ENCODE measurements around the gene SLC39A10.
"Not testable (repeated sequence)": the region's sequence is repeated elsewhere in the genome, so short reads cannot be mapped to it uniquely, and the experiment has no call there.

SLC39A10 gene

DNA sequence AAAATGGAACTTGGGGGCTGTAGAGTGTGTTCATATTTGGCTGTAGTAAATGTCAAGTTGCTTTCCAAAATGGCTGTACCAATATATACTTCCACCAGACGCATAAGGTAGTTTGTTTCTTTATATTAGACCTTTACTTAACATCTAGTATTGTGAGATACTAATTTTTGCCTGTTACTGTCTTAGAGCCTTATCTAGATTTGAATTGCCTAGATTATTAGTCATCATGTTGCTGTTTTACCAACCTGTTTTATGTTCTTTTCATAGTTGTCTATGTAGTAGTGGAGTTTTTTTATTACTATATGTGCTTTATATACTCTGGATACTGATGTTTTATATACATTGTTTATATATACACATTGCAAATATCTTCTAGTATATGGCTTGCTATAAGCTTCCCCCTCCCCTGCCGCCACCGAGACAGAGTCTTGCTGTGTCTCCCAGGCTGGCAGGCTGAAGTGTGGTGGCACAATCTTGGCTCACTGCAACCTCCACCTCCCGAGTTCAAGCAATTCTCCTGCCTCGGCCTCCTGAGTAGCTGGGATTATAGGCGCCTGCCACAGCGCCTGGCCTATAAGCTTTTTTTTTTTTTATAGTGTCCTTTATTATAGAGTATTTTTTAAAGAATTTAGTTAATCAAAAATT is 18.9 kb downstream of the SLC39A10 start:
- DNase-seq, result no peak

DNA sequence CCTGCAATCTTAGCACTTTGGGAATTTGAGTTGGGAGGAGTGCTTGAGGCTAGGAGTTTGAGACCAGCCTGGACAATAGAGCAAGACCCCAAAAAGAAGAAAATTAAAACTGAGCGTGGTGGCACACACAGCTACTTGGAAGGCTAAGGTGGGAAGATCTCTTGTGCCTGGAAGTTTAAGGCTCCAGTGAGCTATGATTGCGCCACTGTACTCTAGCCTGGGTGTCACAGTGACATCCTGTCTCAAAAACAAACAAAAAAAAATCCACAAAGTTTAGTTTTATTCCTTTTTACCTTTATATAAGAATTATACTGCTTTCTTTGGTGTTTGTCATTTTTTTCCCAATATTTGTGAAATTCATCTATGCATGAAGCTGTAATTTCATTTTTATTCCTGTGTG is 20.3 kb downstream of the SLC39A10 start:
- DNase-seq, result no peak

DNA sequence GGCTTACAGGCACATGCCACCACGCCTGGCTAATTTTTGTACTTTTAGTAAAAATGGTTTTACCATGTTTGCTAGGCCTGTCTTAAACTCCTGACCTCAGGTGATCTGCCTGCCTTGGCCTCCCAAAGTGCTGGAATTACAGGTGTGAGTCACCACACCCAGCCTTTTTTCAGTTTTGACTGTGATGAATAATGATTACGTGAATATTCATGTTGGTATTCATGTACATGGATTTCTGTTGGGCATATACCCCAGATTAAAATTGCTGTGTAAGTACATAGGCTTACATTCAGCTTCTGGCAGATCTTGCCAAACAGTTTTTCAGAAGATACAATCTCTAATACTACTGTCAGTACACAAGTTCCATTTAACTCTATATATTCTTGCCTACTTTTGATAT is 20.9 kb downstream of the SLC39A10 start:
- no peak for DNase-seq

DNA sequence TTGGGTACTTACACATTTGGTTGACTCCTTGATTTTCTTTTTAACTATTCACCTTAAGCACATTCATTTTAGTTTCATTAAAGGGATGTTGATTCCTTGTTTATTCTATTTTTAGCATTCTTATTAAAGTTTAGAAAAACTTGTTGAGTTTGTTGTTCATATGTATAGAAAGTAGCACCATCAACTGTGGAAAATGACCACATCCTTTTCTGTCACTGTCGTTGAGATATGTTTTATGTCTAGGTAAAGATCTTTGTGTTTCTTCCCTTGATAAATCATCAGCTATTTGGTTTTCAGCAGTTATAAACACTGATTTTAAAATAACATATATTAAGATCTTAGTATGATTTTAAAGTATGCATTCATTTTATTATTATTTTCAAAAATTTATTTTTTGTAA is 25.1 kb downstream of the SLC39A10 start:
- DNase-seq, result no peak

DNA sequence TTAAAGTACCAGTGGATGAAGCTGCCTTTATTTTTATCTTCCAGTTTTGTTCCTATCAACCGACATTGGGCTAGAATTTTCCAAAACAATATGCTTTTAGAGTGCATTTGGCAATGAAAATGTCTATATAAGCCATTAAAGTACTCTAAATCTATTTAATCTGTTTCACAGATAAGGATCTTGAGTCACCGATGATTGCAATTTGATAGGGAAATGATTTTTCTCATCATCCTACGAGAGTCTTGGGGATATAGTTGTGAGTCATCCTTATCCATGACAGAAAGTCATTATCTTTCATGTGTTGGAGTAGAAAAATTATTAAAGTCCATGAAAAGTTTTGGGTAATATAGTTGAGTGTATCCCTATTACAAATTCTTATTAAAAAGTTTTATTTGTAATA is 26.1 kb downstream of the SLC39A10 start:
- no peak for DNase-seq

DNA sequence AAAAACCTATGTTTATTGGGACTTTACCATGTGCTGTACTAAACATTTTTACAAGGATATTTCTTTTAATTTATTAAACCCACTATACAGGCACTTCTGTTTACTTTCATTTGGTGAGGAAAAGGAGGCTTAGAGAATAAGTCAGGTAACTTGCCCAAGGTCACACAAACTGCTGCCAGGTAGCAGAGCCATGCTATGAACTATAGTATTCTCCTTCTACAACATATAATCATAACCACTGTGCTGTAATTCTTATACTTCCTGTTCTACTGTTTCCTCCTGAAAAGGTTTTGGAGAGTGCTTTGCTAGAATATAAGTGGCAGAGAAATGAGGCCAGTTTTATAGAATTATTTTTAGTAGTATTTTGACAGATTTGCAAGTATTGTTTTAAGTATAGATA is 29.5 kb downstream of the SLC39A10 start:
- no peak for DNase-seq

DNA sequence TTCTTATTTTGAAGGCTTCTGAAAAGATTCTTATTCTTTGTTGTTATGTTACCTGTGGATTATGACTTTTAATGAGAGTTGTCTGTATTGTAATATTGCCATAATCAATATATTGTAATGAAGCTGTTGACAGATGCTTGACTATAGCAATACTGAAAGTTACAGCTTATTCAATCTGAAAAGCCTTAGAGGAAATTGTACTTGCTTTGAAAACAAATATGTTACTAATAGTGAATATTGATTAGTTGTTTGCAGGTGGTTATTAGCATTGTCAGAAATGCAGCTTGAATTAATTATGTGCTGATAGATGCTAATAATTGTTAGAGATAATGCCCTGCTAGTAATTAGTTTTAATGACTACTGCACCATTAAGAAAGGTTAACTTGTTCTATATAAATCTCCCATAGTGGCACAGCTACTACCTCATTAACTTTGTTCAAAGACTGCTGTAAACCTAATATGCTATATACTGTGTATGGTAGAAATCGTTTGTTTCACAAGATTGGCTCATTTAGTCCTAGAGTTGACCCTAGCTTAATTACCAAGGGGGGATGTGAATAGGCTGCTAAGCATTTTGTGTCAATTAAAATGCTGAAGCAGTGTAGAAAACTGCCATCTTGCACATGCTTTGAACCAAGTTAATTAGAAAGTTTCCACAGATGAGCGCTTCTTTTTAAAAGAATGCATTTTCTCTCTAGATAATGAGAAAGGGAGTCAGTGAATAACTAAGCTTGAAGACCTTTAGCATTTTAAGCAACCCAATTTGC is 30.5 kb downstream of the SLC39A10 start:
- no peak for DNase-seq

DNA sequence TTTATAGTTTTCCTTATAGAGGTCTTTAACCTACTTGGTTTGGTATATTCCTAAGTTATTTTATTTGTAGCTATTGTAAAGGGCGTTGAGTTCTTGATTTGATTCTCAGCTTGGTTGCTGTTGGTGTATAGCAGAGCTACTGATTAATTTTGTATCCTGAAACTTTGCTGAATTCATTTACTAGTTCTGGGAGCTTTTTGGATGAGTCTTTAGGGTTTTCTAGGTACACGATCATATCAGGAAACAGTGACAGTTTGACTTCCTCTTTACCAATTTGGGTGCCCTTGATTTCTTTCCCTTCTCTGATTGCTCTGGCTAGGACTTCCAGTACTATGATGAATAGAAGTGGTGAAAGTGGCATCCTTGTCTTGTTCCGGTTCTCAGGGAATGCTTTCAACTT is 35.5 kb downstream of the SLC39A10 start:
- DNase-seq, result not testable (repeated sequence)

DNA sequence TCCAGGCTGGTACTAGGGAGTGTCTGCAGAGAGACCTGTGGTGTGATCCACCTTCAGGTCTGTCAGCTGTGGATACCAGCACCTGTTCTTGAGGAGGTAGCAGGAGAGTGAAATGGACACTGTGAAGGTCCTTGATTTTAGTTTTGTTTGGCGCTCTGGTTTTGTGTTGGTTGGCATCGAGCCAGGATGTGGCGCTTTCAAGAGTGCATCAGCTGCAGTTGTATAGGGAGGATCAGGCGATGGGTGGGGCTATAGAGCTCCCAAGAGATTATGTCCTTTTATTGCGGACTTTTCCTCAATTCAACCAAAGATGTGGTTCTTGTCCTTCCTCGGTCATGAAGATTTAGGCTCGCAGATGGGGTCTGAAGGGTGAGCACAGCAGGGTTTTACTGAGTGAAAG is 37.5 kb downstream of the SLC39A10 start:
- DNase-seq, result no peak

DNA sequence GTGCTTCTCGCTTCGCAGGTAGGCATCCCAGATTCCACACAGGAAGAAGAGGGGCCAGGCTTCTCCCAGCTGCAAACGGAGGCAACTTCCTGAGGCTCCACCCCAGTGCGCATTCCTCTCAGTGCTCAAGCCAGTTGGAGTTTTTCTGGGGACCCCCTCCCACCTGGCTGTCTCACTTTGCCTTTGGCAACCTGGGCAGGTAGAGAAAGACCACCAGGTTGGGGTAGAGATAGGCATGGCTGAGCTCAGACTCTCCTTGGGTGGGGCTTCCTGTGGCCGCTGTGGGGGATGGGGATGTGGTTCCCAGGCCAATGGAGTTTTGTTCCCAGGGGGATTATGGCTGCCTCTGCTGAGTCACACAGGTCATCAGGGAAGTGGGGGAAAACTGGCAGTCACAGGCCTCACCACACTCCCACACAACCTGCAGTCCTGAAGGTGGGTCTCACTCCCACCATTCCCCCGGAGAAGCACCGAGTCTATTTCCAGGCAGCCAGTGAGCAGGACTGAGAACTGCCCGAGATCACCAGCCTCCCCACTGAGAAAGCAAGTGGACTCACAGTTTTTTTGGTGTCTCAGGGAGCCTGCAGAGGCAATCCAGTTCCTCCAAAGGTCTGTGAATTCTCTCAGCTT is 38.1 kb downstream of the SLC39A10 start:
- no peak for DNase-seq

DNA sequence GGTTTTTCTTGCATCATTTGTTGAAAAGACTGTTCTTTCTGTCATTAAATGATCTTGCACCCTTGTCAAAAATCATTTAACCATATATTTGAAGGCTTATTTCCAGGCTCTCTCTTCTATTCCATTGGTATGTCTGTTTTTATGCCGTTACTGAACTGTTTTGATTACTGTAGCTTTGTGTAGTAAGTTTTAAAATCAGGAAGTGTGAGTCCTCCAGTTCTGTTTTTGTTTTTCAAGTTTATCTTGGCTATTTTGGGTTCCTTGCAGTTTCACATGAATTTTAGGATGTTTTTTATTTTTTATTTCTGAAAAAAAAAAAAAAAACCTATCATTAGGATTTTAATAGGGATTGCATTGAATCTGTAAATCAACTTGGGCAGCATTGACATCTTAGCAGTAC is 39.0 kb downstream of the SLC39A10 start:
- no peak for DNase-seq

DNA sequence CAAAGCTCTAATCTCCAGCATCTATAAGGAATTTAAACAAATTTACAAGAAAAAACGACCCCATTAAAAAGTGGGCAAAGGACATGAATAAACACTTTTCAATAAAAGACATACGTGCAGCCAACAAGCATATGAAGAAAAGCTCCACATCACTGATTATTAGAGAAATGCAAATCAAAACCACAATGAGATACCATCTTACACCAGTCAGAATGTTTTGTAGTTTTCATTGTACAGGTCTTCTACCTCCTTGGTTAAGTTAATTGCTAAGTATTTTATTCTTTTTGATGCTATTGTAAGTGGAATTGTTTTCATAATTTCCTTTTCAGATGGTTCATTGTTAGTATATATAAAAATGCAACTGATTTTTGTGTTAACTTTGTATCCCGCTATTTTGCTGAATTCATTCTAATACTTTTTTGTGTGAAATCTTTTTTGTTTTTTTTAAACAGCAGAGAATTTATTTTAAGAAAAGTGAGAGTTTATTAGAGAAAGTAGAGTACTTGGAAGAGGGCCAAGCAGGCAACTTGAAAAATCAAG is 40.7 kb downstream of the SLC39A10 start:
- no peak for DNase-seq

DNA sequence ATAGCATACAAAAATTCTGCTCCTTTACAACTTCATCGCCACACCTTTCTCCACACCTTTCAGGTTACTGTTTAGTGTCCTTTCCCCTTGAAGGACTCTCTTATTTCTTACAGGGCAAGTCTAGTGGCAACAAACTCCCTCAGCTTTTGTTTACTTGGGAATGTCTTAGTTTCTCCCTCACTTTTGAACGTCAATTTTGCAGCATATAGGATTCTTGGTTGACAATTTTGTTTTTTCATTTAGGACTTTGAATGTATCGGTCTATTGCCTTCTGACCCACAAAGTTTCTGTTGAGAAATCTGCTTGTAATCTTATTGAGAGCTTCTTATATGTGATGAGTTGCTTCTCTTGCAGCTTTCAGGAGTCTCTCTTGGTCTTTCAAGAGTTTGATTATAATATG is 43.5 kb downstream of the SLC39A10 start:
- no peak for DNase-seq

DNA sequence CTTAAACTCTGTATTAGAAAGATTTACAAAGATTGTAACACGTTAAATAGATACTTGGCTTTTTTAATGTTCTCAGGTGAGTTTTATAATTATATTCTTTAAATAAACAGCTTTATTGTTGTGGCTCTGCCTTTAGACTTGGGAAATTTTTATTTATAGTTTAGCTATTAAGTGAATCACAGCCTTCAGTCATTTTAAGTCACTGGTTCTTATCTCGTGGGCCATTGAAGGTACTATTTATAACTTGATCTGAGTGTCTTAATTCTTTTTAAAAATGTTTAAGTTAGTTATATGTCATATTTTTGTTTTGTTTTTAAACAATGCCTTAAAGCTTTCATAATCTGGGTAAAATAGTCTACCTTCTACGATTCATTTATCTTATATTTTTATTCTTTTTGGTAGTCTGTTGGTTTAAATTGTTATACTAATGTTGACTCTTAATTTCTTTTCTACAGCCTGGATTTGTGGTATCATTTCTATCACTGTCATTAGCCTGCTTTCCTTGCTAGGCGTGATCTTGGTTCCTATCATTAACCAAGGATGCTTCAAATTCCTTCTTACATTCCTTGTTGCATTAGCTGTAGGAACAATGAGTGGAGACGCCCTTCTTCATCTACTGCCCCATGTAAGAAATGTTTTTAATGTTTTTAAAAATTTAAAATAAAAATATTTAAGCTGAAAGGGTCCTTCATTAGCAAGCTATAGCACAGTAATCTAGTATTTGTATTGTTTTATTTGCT is 49.3 kb downstream of the SLC39A10 start:
- DNase-seq, result no peak

DNA sequence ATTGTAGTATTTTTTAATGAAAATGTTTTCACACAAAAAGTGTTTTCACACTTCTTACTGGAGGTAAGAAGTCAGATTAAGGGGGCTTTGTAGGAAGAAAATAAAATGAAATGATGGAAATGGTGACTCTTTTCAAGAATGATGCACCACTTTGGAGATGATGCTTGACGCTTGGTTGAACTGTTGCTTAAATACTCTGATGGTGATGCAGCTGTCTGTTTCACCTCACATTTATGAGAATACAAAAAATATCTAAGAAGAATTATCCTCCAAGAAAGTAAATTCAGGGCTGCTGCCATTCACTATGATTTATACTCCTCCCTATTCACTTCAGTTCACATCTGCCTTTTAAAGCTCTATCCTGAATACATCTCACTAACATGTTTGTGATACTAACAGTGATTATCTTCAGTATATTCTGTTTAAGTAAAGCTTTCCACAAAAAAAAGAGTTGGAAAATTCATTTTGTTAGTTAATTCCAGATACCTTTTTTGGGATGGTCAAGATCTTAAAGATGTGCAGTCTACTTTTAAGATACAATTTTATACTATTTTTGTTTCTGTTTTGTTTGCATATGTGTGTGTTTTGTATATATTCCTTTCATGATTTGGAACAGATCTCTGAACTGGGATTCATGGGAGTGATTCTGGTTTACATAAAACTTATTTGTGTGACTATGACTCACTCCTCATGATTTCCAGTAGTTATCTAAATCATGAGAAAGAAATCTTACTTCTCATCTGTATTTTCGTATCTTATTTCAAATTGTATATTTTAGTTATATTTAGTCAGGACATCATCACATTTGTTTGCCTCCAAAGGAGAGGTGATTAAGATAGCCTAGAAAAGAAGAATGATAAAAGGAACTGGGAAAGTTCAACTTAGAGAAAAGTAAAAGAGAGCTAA is 53.1 kb downstream of the SLC39A10 start:
- no peak for DNase-seq

DNA sequence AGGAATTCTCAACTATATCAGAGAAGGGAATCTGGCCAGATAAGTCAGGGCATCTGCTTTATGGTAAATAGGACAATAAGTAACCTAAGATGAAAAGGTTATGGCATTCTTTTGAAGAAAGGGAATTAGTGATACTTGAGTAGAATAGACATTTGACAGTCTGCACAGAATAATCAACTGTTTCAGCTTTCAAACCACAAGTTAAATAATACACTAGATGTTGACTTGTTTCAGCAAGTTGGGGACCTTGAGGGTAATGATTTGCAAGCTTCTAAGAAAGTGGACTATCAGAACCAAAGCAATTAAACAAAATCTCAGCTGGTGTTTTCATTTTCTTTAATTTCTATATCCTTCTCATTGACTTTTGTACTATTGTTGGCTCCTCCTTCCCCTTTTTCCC is 54.5 kb downstream of the SLC39A10 start:
- DNase-seq, result no peak

DNA sequence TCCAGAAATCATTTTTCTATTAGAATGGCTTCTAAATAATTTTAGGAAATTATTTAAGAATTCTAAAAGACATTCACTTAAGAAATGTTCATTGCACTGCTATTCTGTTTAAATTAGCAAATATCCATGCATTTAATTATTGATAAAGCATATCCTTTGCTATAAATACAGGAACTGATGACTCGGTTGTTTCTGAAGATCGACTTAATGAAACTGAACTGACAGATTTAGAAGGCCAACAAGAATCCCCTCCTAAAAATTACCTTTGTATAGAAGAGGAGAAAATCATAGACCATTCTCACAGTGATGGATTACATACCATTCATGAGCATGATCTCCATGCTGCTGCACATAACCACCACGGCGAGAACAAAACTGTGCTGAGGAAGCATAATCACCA is 59.4 kb downstream of the SLC39A10 start:
- DNase-seq, result no peak

DNA sequence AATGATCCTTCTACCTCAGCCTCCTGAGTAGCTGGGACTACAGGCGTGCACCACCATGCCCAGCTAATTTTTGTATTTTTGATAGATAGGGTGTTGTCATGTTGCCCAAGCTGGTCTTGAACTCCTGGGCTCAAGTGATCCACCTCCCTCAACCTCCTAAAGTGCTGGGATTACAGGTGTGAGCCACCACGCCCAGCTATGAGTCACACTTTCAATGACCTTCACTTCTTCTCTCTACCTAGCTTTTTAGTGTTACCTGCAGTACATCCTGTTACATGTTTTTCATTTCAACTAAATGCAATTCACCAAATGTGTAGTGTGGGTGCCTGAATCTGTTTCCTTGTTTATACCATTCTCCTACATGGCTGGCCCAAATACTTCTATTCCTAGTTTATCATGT is 64.0 kb downstream of the SLC39A10 start:
- no peak for DNase-seq

DNA sequence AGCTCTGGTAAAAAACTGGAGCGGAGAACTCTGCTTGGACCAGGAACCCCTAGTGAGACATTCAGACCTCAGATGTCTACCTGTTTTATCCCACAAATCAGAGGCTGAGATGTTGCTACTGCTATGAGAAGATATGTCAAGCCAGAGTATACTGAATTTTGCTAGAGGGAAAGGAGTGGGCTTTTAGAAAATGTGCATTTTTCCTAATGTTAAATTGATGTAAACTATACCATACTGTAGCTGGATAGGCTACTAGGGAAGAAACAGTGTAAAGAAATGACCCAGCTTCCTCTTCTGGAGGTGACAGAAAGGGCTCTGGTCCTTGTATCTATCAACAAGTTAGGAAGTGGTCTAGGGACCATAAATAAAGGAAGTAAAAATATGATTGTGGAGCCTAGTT is 65.0 kb downstream of the SLC39A10 start:
- no peak for DNase-seq

DNA sequence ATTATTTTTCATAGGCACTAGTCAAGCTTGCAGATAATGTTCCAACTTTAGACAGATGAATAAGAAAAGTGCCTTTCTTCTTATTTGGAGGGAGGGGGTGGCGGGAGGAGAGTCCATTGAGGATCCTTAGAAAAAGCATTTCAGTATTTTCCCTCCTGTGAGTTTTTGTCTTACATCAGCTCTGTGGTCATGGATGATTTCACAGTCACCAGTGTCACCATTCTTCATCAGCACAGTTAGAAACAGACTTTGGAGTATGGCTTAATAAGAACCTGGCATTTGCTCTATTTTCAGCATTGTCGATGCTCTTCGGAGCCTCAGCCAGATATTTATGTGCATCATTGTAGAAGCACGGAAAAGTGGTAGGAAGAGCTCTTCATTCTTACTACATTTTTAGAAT is 70.1 kb downstream of the SLC39A10 start:
- no peak for DNase-seq

DNA sequence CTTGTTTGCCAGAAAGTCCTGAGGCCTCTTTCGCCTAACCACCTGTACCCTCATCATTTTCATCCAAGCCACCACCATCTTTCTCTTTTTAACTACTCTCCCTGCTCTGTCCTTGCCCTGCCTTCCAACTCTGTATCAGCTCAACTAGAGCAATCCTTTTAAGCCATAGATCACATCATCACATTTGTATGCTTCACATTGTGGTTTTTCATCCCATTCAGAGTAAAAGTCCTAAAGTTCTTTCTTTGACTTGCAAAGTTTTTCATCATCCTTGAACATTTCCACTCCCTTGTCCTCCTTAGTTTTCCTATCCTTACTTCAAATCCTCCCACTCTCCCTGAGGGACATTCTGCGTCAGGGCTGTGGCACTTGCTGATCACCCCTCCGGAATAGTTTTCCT is 73.9 kb downstream of the SLC39A10 start:
- DNase-seq, result no peak

DNA sequence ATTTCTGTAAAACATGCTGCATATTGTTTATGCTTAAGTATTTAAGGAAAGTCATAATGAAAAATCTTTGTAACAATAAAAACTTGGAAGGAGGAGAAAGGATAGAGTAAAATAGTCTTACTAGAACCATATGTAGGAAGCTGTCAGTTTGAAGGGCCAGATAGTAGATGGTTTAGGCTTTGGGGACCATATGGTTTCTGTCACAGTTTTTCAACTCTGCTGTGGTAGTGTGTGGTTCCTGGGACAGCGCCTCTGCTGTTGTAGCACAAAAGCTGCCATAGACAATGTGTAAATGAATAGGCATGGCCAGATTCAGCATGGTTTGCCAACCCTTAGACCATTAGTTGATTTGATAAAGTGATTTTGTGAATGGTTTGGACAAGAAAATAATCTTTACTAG is 75.5 kb downstream of the SLC39A10 start:
- no peak for DNase-seq

All from NCI-H524 (cell line).